GM12865 (cell line): ENCODE data around the gene WIPF1.
A peak's percentile ranks its signal among the peaks of the same experiment; 100 is the strongest.

Source experiments
- DNase-seq: peaks from one replicate; pipeline ENCODE4 v3.0.0; 2010; ENCODE audit warnings: low read depth
- H3K4me3 ChIP-seq: 2 replicates; pipeline ENCODE4 v1.5.1; 2011; ENCODE audit warnings: mild to moderate bottlenecking, low read depth, low read length, control low read depth
- TF ChIP-seq, protein P1 (sequence below): IDR thresholded peaks from 2 replicates; pipeline ENCODE4 v1.5.1; 2011; ENCODE audit warnings: low read length, control low read depth, low read depth, inconsistent platforms; ENCODE audit not compliant: insufficient read depth; ENCODE audit errors: missing control alignments

The WIPF1 gene

DNA sequence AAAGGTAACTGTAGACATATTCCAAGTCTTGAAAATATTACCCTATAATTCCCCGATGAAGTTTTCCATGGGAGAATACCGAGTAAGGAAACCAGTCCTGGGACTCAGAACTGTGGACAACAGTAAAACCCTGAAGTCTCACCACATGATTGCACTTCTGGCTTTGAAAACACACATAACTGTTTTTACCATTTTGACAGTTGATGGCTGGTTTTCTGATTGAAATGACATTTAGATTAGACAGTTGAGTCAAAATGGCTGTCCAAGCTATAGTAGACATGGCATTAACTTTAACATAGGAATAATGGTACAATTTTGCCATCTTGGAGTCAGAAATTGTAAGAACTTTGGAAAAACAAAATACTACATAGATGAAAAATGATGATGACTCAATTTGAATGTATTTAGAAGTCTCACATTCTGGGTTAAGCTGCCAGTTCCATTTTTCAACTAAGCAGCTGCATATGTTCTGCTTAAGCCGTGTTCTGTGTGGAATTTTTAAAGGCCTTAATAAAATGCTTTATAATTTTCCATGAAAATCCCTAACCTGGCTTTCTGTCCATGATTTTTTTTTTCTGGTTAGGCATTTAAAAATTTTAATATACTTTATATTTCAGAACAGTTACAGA is 38.3 kb upstream of the WIPF1 start:
- DNase-seq, result no peak
- H3K4me3 ChIP-seq, result no peak overlapping the region
- TF ChIP-seq, protein P1, sequence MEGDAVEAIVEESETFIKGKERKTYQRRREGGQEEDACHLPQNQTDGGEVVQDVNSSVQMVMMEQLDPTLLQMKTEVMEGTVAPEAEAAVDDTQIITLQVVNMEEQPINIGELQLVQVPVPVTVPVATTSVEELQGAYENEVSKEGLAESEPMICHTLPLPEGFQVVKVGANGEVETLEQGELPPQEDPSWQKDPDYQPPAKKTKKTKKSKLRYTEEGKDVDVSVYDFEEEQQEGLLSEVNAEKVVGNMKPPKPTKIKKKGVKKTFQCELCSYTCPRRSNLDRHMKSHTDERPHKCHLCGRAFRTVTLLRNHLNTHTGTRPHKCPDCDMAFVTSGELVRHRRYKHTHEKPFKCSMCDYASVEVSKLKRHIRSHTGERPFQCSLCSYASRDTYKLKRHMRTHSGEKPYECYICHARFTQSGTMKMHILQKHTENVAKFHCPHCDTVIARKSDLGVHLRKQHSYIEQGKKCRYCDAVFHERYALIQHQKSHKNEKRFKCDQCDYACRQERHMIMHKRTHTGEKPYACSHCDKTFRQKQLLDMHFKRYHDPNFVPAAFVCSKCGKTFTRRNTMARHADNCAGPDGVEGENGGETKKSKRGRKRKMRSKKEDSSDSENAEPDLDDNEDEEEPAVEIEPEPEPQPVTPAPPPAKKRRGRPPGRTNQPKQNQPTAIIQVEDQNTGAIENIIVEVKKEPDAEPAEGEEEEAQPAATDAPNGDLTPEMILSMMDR, result no peak

DNA sequence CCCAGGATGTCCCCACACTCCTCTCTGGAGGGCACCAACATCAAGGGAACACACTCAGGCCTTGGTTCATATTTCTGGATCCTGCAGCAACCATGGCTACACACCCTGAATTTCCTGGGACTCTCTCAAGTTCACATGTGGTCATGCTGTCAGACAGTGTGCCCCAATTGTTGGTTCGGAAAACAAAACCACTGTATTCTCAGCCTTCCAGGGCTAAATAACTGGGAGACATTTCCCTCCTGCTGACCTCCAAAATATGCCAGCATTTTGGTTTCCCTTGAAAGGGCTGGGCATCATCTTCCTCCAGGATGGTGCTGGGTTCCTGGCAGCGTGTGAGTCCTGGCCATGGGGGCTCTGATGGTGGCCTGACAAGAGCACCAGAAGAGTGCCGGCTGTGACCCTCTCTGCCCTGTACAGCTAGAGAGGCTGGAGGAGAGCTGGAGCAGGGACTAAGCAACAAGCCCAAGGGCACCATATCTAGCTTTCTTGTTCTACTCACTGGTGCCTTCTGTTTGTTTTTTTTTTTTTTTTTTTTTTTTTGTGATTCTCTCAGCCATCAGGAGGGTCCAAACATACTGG is 37.5 kb upstream of the WIPF1 start:
- H3K4me3 ChIP-seq, result peak overlapping the region; percentile 93
- TF ChIP-seq, protein P1, result no peak
- no peak for DNase-seq

GRCh38 chr2:174634130-174635014 is 36.8 kb upstream of the WIPF1 start:
- peak overlapping the region; percentile 93 for H3K4me3 ChIP-seq
- TF ChIP-seq, protein P1, result peak; percentile 50
- peak; percentile 74 for DNase-seq

- DNase-seq, result peak; percentile 57
- peak overlapping the region; percentile 93 for H3K4me3 ChIP-seq
- TF ChIP-seq, protein P1, result no peak
These were observed 36.0 kb upstream of the WIPF1 start for GRCh38 chr2:174633623-174633930.

DNA sequence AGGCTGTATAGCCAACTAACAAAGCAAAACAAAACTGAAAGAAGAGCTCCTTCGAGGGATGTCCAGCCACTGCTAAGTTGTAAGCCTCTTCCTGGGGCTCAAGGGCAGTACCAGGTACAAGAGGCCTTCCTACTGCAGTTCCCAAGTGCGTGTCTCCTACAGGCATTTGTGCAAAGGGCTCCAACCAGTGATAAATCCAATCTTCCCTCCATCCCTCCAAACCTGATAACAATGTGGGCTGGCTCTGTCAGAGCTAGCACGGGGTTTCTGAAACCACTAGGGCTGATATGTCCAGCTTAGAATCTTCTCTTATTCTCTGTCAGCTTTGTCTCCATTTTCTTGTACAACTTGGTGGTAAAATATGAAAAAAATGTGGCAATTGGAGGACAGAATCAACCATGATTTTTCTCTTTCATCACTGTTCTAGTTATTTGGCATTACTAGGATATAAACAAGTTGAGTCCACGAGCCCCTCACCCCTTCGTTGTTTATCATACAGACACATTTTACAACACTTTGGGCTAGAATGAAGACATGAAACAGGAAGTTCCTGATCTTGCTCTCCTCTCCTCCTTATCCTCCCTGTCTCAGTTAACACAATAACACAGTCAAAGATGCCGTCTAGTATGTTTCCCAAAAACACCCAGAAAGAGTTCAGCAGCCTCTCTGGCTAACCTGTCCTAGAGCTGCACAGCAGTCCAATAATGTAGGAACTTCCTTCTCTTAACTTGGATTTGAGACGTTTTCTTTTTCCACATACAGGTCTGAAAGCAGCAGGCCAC is 35.4 kb upstream of the WIPF1 start:
- H3K4me3 ChIP-seq, result peak overlapping the region; percentile 93
- TF ChIP-seq, protein P1, result peak; percentile 28
- DNase-seq, result peak; percentile 60

DNA sequence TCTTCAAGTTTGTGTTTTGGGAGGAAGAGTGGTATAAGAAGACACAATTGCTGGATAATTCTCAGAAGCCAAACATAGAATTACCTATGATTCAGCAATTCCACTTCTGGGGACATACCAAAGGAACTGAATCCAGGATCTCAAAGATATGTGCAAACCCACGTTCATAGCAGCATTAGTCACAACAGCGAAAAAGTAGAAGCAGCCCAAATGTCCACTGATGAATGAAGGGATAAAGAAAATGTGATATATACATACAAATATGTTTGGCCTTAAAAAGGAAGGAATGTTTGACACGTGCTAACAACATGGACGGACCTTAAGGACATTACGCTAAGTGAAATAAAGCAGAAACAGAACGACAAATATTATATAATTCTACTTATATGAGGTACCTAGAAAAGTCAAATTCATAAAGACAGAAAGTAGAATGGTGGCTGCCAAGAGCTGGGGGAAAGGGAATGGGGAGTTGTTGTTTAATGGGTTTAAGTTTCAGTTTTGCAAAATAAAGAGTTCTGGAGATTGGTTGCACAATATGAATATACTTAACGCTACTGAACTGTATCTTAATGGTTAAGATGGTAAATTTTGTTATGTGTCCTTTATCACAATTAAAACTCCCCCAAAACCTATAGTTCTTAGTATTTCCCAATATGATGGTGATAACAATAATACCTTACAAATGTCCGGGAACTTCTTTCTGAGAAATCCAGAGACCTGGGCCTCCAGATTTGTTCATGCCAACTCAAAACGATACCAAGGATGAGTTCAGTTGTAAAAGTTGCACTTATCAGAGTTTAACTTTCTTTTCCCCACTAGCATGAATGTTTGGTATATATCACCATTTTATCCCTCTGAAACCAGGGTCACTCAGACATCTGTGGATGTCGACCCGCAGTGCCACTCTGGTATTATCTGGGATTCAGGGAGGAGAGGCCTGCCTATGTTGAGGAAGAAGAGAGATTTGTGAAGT is 33.7 kb upstream of the WIPF1 start:
- TF ChIP-seq, protein P1, result no peak
- peak overlapping the region; percentile 93 for H3K4me3 ChIP-seq
- peak; percentile 24 for DNase-seq
